ENCODE results near the gene PRAC1.

DNA sequence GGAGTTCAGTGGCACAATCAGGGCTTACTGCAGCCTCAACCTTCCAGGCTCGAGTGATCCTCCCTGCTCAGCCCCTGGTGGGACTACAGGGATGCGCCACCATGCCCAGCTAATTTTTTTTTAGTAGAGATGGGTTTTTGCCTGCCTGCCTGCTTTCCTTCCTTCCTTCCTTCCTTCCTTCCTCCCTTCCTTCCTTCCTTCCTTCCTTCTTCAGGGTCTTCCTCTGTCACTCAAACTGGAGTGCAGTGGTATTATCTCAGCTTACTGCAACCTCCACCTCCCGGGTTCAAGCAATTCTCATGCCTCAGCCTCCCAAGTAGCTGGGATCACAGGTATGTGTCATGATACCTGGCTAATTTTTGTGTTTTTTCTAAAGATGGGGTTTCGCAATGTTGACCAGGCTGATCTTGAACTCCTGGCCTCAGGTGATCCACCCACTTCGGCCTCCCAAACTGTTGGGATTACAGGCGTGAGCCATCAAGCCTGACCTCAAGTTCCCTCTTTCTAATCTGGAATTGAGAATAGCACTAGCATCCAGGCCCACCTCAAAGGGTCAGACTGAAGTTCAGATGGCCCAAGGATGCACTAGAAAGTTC lies 45.3 kb downstream of the PRAC1 start:
- TF ChIP-seq, protein P1, sequence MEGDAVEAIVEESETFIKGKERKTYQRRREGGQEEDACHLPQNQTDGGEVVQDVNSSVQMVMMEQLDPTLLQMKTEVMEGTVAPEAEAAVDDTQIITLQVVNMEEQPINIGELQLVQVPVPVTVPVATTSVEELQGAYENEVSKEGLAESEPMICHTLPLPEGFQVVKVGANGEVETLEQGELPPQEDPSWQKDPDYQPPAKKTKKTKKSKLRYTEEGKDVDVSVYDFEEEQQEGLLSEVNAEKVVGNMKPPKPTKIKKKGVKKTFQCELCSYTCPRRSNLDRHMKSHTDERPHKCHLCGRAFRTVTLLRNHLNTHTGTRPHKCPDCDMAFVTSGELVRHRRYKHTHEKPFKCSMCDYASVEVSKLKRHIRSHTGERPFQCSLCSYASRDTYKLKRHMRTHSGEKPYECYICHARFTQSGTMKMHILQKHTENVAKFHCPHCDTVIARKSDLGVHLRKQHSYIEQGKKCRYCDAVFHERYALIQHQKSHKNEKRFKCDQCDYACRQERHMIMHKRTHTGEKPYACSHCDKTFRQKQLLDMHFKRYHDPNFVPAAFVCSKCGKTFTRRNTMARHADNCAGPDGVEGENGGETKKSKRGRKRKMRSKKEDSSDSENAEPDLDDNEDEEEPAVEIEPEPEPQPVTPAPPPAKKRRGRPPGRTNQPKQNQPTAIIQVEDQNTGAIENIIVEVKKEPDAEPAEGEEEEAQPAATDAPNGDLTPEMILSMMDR (IDR thresholded peaks at IDR 0.05), result no peak
- no peak for TF ChIP-seq POLR2A (IDR thresholded peaks at IDR 0.05)

Measured in adrenal gland (tissue), 5 donors.